Esophagus muscularis mucosa (tissue), 4 donors: ENCODE measurements around the gene ZNF474. TPM values are rescaled to one million over a fixed set of nuclear protein-coding genes. Genes with fewer than 3 reads are reported as not detected.

ENCODE experiments used
- DNase-seq: peaks from one replicate; pipeline ENCODE4 v3.0.0-alpha.2; 2017; ENCODE audit errors: extremely low spot score
- H3K27ac ChIP-seq, 4 donors: fragments of 200-600 bp; sonication (generic); replicated peaks in 1 of 4; 1 replicate in 3 of 4; 2 replicates in 1 of 4; pipeline ENCODE4 v1.5.1; 2016 to 2019; ENCODE audit warnings: mild to moderate bottlenecking in 1 of 4
- H3K27me3 ChIP-seq, 4 donors: fragments of 200-600 bp; sonication (generic); one replicate each; pipeline versions ENCODE4 v1.5.1 to v1.6.0; 2016 to 2019
- H3K36me3 ChIP-seq, 4 donors: fragments of 200-600 bp; sonication (generic); one replicate each; pipeline ENCODE4 v1.5.1; 2016 to 2019
- H3K4me1 ChIP-seq, 4 donors: fragments of 200-600 bp; sonication (generic); one replicate each; pipeline ENCODE4 v1.5.1; 2016 to 2019
- H3K4me3 ChIP-seq, 4 donors: fragments of 200-600 bp; sonication (generic); 1 replicate in 2 of 4; 2 replicates in 2 of 4; pipeline ENCODE4 v1.5.1; 2016 to 2019; ENCODE audit warnings: mild to moderate bottlenecking in 4 of 4, moderate library complexity in 1 of 4
- H3K9me3 ChIP-seq, 4 donors: fragments of 200-600 bp; sonication (generic); 1 replicate in 3 of 4; 2 replicates in 1 of 4; pipeline ENCODE4 v1.5.1; 2016 to 2019
- EP300 ChIP-seq: sonication (generic); formaldehyde crosslinking; IDR thresholded peaks from one replicate; pipeline ENCODE4 v1.6.1; 2017; ENCODE audit warnings: antibody characterized with exemption
- POLR2A ChIP-seq: fragments of 450-650 bp; IDR thresholded peaks from one replicate; pipeline ENCODE4 v1.6.1; 2017; ENCODE audit warnings: antibody characterized with exemption, moderate library complexity, mild to moderate bottlenecking, low read depth
- POLR2AphosphoS5 ChIP-seq, 2 donors: sonication (generic); formaldehyde crosslinking; IDR thresholded peaks; one replicate each; pipeline ENCODE4 v1.6.1; 2017; ENCODE audit warnings: antibody characterized with exemption in 2 of 2
- WGBS: methylation state at CpG from one replicate; pipeline ENCODE4 v1.1.5; 2018; 5-methylcytosine and 5-hydroxymethylcytosine counted together
- intact Hi-C: fragments of 100-400 bp; cut with DNase I; formaldehyde crosslinking; loops from one replicate; pipeline ENCODE4 v1.15.1; 2023
- total RNA-seq, 4 donors: library from RNA; depleted of rRNA; stranded (reverse); fragments of >200 nt; gene quantifications; one replicate each; pipeline versions ENCODE4 v1.1.0 to v1.2.1, GENCODE V29; 2016
- TF ChIP-seq, protein P1 (sequence below), 3 experiments: fragments of 200-600 bp in 2 of 3; fragments of 450-650 bp in 1 of 3; sonication (generic) in 2 of 3; IDR thresholded peaks; one replicate each; pipeline ENCODE4 v1.5.1; 2017 to 2019; ENCODE audit warnings: antibody characterized with exemption in 3 of 3, mild to moderate bottlenecking in 2 of 3, moderate library complexity in 1 of 3

The ZNF474 gene
- total RNA-seq, 4 donors from 2014 or later = 0.33 to 1.8 (median 0.71) TPM; not detected in 1

DNA sequence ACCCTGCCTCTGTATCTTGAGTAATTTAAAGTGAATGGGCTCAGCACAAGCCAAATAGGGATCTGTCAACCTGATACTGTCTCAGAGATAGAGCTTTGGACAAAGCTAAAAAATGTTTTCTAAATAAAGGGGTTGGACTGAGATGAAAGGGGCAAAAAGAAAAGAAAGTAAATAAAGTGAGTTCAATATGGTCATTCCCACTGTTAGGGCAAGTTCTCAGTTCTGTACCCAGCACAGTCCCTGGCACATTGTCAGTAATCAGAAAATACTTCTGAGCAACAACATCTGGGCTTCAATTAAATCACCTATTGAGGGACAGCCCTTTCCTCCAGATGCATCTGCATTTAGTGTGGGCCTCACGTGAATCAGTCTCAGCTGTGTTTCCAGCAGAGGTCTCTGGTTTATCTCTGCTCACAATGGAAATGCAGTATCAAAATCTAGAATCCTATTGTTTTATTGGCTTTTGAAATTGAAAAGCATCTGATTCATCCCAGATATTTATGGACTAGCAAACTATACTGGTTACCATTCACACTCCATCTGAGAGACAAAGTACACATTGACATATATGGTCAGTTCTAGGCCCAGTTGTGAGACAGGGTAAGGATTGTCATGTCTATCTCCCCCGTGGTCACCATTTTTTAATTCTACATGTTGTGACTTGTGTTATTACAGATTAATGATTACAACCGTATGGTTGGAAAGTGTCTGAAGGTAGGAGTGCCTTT, 35.6 kb downstream of the ZNF474 start:
- Histone ChIP-seq H3K27me3 (no peaks in the 10 kb centered on the region), H3K36me3 (no peaks in the 10 kb centered on the region), H3K4me1 (peaks cover 4 to 35% (median 23%) of the 10 kb centered on the region in 4 donors), H3K9me3 (no peaks in the 10 kb centered on the region), H3K4me3 (no peak overlapping the region), H3K27ac (peak overlapping the region in 2 of 4 donors; percentile 32 to 77)
- 69% methylated on average over 3 of the region's 3 CpGs for WGBS
- DNase-seq = no peak
- no peak for TF ChIP-seq POLR2A
- TF ChIP-seq POLR2AphosphoS5 (IDR thresholded peaks at IDR 0.05) = no peak
- TF ChIP-seq, protein P1, sequence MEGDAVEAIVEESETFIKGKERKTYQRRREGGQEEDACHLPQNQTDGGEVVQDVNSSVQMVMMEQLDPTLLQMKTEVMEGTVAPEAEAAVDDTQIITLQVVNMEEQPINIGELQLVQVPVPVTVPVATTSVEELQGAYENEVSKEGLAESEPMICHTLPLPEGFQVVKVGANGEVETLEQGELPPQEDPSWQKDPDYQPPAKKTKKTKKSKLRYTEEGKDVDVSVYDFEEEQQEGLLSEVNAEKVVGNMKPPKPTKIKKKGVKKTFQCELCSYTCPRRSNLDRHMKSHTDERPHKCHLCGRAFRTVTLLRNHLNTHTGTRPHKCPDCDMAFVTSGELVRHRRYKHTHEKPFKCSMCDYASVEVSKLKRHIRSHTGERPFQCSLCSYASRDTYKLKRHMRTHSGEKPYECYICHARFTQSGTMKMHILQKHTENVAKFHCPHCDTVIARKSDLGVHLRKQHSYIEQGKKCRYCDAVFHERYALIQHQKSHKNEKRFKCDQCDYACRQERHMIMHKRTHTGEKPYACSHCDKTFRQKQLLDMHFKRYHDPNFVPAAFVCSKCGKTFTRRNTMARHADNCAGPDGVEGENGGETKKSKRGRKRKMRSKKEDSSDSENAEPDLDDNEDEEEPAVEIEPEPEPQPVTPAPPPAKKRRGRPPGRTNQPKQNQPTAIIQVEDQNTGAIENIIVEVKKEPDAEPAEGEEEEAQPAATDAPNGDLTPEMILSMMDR (IDR thresholded peaks at IDR 0.05) = no peak
- no peak for TF ChIP-seq EP300
- intact Hi-C loops = no loop called here

DNA sequence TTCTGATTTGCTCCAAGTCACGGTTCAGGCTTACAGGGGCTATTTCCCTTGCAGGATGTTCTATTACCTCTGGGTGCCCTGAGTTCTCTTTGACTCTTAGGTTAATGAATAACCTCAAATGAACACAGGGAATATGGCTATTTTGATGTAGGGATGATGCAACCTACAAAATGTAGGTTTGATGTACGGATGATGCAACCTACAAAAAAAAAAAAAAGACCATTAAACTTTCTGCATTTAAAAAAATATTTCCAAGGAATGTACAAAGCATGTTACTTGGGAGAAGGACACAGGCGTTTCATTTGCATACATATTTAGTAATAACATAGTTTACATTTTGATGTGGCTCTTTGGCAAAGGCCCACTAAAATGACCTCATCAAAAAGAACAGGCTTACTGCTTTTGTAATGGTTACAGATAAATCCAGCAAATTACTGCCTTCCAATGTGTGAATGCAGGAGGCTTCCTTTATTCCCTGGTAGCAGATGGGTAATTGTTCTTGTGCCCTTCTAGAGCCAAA, 36.3 kb downstream of the ZNF474 start:
- Histone ChIP-seq H3K4me3 (no peak overlapping the region), H3K4me1 (peaks cover 4 to 35% (median 23%) of the 10 kb centered on the region in 4 donors), H3K9me3 (no peaks in the 10 kb centered on the region), H3K36me3 (no peaks in the 10 kb centered on the region), H3K27ac (peak overlapping the region in 1 of 4 donors; percentile 77), H3K27me3 (no peaks in the 10 kb centered on the region)
- intact Hi-C loops = no loop called here
- WGBS = 79% methylated on average over 3 of the region's 3 CpGs
- no peak for DNase-seq
- no peak for TF ChIP-seq POLR2A
- no peak for TF ChIP-seq POLR2AphosphoS5 (IDR thresholded peaks at IDR 0.05)
- TF ChIP-seq EP300 = no peak
- TF ChIP-seq, protein P1 (IDR thresholded peaks at IDR 0.05) = no peak

DNA sequence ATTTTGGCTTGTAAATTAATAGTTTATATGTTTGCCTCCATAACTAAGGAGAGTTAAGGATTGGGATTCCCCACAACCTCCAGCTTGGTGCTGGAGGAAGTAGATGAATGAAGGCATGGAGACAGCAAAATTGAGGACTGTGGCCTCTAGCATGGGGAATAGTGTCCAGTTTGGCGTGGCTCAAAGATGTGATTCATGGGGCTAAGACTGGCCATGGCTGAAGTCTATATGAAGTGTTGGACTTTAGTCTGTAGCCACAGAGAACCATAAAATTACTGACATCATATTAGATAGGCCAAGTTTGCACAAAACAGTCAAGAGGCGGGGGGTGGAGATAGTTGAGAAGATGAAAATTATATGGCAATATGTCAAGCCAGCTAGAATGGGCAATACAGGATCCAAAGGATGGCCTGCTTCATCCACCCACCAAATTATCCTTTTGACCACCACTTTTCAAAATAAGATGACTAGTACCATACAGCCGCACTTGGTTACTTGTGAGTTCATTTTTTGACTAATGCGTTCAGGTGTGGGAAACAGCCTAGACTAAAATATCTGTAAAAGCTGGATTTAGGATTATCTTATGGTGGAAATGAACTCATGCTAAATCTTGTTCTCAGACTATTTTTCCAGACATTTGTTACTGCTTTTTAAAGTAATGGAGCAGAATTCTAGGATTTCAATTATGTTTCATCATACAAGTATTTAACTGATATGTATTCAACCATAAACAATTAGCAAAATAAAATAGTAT, 40.2 kb downstream of the ZNF474 start:
- intact Hi-C loops = no loop called here
- Histone ChIP-seq H3K9me3 (no peaks in the 10 kb centered on the region), H3K27me3 (no peaks in the 10 kb centered on the region), H3K4me3 (no peak overlapping the region), H3K27ac (no peak overlapping the region), H3K36me3 (no peaks in the 10 kb centered on the region), H3K4me1 (peaks cover 0 to 19% (median 8%) of the 10 kb centered on the region in 4 donors)
- peak; percentile 39 for DNase-seq
- TF ChIP-seq, protein P1 (IDR thresholded peaks at IDR 0.05) = no peak
- no peak for TF ChIP-seq POLR2A
- TF ChIP-seq POLR2AphosphoS5 (IDR thresholded peaks at IDR 0.05) = no peak
- no peak for TF ChIP-seq EP300
- 95% methylated on average over 4 of the region's 4 CpGs for WGBS

DNA sequence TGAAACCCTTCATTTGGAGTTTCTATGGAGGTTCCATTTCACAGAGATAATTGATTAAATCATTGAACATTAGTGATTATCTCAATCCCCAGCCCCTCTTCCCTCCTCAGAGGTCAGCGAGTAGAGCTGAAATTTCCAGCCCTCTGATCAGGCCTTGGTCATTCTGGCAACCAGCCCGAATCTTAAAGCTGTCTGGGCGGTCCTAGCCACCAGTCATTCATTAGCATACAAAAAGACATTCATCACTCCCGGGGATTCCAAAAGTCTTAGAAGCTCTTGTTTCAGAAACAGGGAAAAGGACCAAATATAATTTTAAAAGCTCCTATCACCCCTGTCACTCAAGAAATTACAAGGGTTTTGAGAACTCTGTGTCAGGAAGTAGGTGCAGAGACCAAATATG, 41.3 kb downstream of the ZNF474 start:
- H3K27ac ChIP-seq = no peak overlapping the region
- 58% methylated on average over 4 of the region's 4 CpGs for WGBS
- peaks cover 0 to 14% (median 4%) of the 10 kb centered on the region in 4 donors for H3K4me1 ChIP-seq
- no peaks in the 10 kb centered on the region for H3K36me3 ChIP-seq
- intact Hi-C loops = no loop called here
- no peaks in the 10 kb centered on the region for H3K9me3 ChIP-seq
- no peaks in the 10 kb centered on the region for H3K27me3 ChIP-seq
- TF ChIP-seq, protein P1 (IDR thresholded peaks at IDR 0.05) = no peak
- TF ChIP-seq POLR2AphosphoS5 (IDR thresholded peaks at IDR 0.05) = no peak
- TF ChIP-seq POLR2A = no peak
- H3K4me3 ChIP-seq = no peak overlapping the region
- no peak for DNase-seq
